H1 (cell line): ENCODE measurements around the gene CTBP2.

Experiments used
- CTCF ChIP-seq, 3 experiments: IDR thresholded peaks; 1 replicate in 2 of 3; 2 replicates in 1 of 3; pipeline versions ENCODE4 v1.5.1 to v1.6.1; 2011; ENCODE audit warnings: low read length in 3 of 3, mild to moderate bottlenecking in 3 of 3, inconsistent platforms in 2 of 3, low read depth in 1 of 3, moderate library complexity in 1 of 3; ENCODE audit not compliant: insufficient read depth in 1 of 3; ENCODE audit errors: control extremely low read depth in 1 of 3
- POLR2A ChIP-seq, 2 experiments: IDR thresholded peaks; 1 replicate in 1 of 2; 2 replicates in 1 of 2; pipeline ENCODE4 v1.6.1; 2011; ENCODE audit warnings: low read depth in 2 of 2, low read length in 2 of 2, mild to moderate bottlenecking in 2 of 2; ENCODE audit errors: control extremely low read depth in 1 of 2
- POLR2AphosphoS5 ChIP-seq: IDR thresholded peaks from 2 replicates; pipeline ENCODE4 v1.6.1; 2011; ENCODE audit warnings: low read depth, low read length
- SRF ChIP-seq: IDR thresholded peaks from 2 replicates; pipeline ENCODE4 v1.6.1; 2011; ENCODE audit warnings: mild to moderate bottlenecking, low read depth, low read length, moderate library complexity
- TAF1 ChIP-seq: IDR thresholded peaks from 2 replicates; pipeline ENCODE4 v1.6.1; 2011; ENCODE audit warnings: mild to moderate bottlenecking, low read depth, low read length
- TCF12 ChIP-seq: IDR thresholded peaks from 2 replicates; pipeline ENCODE4 v1.6.1; 2011; ENCODE audit warnings: low read depth, mild to moderate bottlenecking, low read length
- TEAD4 ChIP-seq: IDR thresholded peaks from 2 replicates; pipeline ENCODE4 v1.6.1; 2012; ENCODE audit warnings: low read depth, low read length, inconsistent platforms, mixed read lengths

DNA sequence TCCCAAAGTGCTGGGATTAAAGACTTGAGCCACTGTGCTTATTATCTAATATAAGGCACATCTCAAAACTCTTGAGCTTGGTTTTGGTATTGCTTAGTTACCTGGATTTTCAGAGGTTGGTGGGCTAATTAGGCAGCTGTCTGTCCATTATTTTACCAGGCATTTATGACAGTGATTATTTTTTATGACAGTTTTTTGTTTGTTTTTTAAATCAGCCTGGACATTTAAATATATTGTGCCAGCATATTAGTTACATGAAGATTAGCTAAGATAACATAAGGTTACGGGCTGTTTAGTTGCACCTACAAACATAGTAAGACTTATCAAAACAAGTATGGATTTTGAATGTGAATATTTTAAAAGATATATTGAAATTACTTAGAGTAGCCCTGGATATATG is 221.1 kb downstream of the CTBP2 start:
- no peak for TF ChIP-seq SRF
- TF ChIP-seq CTCF (IDR thresholded peaks at IDR 0.05; ENCODE audit: control extremely low read depth in 1 of 3, insufficient read depth in 1 of 3, low read depth in 1 of 3, low read length in 3 of 3): no peak
- TF ChIP-seq TAF1: no peak
- TF ChIP-seq POLR2AphosphoS5: no peak
- no peak for TF ChIP-seq TEAD4
- TF ChIP-seq POLR2A (IDR thresholded peaks at IDR 0.05; ENCODE audit: control extremely low read depth in 1 of 2, low read depth in 2 of 2, low read length in 2 of 2): no peak
- no peak for TF ChIP-seq TCF12
